ENCODE data around the gene TUBB2B.

The TUBB2B gene

GRCh38 chr6:3227363-3228045 is at the start of gene TUBB2B:
Gene TUBB2B, minus strand, starts transcription at chr6:3227653. Its CDS starts 110 bp downstream, at chr6:3227543.
- DNase-seq = peak; percentile 97

DNA sequence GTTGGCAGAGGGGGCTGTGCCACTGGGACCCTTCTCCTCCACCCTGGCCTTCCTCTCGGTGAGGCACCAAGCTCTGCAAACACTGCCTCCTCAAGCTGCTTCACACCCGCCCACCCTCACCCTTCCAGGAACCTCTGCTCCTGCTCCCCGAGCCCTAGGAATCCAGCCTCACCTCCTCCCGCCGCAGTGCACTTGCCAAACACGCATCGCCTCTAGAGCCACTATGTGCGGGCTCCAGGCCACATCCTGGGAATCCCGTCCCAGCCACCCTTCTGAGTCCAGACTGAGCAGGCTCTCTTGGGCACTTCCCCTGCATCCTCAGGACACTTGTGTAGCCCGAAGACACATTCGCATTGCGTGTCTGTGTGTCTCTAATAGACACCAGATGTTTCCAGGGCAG is 49.8 kb upstream of the TUBB2B start:
- no peak for DNase-seq

DNA sequence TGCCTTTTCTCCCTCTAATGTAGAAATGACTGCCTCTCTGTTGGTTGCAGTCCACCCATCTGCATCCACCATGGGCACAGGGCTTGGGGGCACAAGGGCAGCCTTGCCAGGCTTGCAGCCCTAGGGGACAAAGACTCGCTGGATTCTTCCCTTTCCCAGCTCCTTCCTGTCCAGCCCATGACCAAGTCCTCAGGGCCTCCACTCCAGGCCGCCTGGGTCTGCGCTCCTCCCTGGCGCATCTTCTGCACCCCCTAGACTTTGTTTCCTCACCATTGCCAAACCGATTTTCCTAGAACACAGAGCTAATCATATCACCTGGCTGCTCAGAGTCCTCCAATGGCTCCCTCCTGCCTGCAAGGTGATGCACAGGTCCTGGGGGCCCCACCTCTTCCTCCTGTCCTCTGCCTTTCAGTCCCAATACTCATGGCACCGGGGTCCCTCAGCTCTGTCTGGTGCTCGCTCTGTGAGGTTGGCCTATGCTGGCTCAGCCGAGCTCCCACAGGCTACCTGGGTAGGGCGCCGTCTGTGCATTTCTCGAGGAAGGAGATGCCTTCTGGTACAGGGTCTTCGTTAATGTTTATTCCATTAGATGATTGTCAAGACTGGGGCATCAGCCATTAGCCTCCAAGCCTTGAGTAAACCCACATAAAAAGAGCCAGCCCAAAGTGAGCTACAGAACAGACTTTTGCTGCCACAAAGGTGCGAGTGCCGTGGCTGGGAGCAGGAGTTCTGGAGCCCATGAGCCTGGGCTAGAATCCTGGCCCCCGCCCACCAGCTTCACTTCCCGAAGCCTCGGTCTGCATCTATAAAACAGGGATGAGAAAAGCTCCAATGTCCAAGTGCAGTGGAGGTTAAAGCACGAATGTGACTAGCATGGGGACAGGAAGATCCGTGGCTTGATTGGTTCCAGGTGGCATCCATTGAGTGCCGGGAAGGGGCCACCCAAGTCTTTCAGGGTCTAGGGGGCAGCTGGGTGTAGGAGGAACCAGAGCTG is 49.0 kb upstream of the TUBB2B start:
- no peak for DNase-seq

DNA sequence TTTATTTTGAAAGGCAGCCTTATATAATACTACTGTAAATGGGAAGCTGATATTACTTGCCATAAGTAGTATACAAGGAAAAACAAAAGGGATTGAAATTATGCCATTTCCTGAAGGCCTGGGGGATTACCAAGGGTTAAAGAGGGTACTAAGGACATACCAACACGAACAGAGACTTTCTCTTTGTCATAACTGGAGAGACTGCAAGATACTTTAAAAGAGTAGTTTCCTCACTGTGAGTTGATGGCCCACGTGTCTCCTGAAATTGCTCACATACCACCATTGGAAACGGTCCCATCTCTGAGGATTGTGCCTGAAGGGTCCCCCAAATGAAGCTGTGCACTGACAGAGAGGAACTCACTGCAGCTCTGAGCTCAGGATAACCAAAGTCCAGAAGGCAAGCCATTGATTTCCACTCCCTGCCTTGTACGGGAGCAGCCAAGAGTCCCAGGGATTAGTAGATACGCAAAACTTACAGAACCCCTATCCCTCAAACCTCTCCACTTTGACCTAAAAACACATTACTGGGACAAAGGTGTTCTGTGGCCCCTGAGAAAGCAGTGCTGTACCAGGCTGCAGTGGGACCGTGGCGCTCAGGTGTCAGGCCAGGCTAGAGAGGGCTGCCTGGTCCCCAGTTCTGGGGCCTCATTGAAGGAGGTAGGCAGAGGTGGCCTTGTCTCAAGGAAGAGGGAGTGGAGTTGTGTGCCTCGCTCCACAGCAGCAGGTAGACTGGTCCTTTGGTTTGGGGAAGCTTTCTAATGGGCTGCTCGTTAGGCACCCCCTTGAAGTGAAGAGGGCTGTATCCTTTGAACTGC is 46.5 kb upstream of the TUBB2B start:
- no peak for DNase-seq

DNA sequence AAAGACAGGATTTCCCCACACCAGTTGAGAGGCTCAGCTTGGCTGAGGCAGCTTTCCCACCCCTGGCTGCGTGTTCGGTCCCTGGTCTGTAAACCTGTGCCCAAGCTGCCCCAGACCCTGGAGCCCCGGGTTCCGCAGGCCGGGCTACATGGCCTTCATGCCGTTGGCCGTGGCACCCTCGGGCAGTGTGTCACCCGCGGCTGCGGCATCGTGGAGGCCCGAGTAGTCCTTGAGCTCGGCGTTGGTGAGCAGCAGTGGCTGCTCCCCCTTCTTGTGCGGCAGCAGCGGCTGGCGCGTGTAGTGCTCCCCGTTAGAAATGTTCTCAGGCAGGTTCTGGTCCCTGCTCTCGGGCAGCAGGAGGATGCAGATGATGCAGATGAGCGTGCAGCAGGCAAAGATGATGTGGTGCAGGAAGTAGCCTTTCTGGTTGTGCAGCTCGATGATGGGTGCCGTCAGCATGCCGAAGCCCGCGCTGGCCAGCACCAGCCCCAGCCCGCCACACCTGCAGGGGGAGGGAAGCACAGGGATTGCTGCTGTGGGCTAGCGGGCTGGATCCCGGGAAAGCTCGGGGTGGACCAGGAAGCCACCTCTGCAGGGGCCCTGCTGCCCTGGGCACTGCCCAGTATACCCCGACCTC is 45.6 kb upstream of the TUBB2B start:
- DNase-seq = no peak

DNA sequence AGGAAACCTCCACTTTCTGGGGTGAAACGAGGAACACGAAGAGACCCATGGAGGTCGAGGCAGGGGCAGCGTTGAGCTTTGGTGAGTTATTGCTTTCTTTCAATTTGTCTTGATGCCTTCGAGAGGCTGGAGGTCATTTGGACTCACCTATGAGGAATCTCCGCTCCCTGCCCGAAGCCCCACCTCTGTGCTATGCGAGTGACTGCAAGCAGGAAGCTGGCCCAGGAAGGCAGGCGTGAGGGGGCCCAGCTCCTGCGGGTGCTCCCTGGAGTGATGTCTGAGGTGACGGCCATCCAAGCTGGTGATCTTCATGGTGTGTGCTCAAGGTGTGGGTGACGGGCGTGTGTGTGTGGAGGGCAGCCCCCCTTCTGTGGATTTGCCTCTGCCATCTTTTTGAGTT is 44.3 kb upstream of the TUBB2B start:
- DNase-seq = no peak

DNA sequence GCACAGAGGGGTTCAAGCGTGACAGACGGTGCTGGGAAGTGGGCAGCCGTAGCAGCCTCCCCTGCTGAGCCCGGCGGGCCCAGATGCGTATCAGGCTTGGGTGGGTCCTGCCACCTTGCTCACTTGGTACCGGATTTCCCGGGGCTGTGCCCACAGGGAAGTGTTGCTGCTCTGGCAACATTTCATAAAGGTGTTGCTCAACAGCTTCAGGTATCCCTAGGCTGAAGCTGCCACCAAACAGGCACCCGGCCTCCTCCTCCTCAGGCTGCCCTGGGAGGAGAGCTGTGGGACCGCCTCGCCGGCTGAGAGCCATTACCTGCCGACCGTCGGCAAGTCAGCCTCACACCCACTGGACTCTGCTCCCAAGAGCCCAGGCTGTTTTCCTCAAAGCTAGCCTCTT is 42.8 kb upstream of the TUBB2B start:
- DNase-seq = no peak

DNA sequence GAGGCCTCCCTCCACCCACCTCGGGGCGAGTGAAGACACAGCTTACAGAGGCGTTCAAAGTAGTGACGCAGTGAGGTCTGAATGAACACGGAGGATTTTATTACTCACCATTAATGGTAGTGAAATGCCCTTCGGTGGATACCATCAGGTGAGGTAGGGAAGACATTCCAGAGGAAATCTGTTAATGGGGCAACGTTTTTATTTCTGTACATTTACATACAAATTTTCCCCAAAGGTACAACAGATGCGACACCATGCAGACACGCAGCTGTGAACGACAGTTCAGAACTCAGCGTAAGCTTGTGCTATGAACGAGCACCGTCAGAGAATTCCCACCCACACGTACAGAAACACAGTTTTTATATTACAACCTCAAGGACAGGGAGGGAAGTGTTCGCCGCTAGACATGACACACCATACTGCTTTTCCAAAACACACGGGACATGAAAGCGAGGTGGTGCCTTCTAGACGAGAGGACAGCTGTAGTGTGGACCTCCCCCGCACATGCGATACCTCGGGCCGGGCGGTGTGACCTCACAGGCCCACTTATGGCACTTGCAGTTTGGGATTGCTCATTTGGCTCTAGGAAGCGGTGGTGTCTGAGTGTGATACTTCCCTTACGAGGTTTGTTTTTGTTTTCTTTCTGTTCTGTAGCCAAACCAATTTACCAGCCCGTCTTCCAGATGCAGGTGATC is 42.0 kb upstream of the TUBB2B start:
- DNase-seq = no peak

DNA sequence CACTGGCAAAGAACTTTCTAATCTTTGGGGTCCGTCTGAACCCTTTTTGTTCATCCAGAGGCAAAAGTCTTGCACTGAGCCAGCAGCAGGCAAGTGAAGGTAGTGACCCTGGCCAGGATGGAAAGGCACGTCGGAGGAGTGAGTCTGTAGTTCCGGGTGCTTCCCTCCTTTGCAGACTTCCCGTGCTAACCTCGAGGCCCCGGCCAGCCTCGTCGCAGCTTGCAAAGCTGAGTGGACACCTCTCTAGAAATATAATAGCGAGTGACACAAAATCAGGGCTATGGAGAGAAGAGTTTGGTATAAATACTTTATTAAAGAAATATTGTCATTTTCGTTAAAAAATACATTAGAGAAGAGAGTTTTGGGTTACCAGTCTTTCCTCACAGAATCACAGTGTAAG is 41.2 kb upstream of the TUBB2B start:
- no peak for DNase-seq

DNA sequence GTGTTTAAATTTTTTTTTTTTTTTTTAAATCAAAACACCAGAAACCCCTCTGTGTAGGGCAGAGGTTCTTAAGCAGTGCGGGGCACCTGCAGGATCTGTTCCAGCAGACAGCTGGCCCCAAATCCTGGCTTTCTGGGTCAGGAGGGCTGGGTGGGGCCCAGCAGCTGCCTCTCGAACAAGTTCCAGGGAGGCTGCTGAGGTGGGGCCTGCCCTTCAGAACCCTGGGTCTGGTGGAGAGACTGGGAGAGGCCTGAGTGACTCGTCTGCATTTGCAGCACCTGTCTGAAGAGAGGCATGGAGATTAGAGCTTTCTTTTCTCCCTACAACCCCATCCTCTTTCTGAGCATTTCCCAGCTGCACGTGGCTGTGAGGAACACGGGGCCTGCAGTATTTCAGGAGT is 39.7 kb upstream of the TUBB2B start:
- DNase-seq = no peak

DNA sequence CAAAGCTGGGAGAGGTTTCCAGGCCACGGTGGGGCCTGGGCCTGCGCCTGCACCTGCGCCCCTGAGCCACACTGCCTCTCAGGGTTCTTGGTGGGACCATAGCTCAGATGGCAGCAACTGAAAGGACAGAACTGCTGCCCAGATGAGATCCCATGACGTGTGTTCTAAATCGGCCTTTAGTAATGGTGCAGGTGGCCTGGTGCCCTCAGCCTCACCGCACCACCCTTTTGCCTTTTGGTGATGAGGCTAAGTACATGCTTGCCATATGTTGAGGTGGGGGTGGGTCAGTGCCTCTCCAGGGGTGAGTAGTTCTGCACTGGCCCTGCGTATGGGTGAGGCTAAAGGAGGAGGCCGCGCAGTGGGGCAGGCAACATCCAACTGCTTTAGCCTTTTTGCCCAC is 38.7 kb upstream of the TUBB2B start:
- no peak for DNase-seq

DNA sequence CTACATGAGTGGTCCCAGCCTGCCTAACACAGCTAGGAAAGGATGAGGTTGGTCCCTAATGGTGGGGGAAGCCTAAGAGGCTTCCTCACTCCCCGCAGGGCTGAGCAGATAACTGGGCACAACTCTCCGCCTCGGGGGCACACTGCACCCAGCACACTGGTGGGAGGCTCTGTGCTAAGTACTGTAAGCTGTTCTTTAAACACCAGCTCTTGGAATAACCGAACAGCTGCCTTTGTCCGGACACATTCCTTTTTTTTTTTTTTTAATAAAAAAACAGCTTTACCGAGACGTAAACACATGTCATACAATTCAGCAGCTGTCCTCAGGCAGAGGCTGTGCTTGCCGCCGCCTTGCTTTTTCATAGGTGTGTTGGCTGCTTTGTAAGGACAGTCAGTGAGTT is 38.2 kb upstream of the TUBB2B start:
- no peak for DNase-seq

DNA sequence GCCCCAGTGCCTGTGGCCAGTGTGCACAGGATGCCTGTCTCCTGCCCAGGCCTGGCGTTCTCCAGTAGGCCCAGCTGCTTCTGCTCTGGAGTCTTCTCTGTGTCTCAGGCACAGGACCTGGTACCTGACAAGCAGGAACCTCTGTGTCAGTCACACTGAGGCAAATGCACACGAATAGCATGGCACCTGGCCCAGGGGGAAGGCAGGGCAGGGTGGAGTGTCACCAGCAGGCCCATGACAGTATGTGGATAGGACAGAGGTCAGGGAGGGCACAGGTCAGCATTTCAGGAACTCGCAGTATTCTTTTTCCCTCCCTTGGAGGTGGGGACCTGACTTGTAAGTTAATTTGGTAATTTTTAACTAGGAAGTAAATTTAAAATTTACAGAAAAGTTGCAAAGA is 36.9 kb upstream of the TUBB2B start:
- DNase-seq = no peak

DNA sequence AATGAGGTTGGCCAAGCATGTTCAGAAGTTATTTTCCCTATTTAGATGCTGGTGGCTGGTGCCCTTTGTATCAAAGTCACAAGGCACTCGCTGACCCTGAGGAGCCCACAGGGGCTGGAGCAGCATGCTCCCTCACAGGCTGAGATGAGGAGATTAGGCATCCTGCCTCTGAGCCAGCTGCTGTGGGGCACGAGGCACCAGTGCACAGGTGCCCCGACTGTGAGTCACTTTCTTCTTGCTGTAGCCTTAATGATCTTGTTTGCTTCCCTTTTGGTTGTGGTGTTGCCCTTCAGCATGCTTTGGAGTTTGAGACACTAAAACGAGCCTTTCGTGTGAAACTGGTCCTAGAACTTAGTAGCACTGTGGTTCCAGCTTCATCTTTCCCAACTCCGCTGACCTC is 35.6 kb upstream of the TUBB2B start:
- no peak for DNase-seq

GRCh38 chr6:3261921-3262320 is 34.5 kb upstream of the TUBB2B start:
- DNase-seq = no peak

- DNase-seq = no peak
Observed at GRCh38 chr6:3261518-3261820, 34.0 kb upstream of the TUBB2B start.

DNA sequence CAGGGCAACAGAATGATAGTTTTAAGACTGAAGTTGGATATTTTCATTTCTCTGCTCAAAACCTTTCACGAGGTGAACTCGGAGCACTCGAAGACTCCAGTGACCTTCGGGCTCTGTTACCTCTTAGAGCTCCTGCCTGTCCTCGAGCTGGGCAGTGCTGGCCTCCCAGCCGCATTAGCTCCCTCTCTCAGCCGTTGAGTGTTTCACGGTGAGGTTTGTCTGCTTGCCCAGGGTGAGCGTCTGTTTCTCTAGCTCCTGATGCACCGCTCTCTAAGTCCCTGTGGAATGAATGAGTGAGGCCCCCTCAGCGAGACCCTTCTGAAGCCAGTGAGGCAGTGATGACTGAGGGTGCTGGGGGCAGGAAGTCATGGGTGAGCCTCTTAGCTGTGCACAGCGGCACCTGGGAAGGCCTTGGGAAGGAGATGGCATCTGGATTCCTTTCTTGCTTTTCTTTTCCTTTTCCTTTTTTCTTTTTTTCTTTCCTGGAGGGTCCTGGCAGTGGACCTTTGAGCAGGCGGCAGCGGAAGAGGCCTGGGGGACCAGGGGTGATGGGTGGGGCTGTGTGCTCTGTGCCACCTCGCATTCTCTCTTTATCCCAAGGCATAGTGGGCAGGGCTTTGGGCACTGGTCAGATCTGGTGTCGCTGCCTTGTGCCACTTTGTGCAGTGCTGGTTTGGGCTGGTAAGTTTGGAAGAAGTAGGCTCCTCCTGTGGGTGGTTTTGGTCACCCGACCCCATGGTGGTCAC is 33.5 kb upstream of the TUBB2B start:
- no peak for DNase-seq

- no peak for DNase-seq
Observed at GRCh38 chr6:3260296-3260695, 32.8 kb upstream of the TUBB2B start.

DNA sequence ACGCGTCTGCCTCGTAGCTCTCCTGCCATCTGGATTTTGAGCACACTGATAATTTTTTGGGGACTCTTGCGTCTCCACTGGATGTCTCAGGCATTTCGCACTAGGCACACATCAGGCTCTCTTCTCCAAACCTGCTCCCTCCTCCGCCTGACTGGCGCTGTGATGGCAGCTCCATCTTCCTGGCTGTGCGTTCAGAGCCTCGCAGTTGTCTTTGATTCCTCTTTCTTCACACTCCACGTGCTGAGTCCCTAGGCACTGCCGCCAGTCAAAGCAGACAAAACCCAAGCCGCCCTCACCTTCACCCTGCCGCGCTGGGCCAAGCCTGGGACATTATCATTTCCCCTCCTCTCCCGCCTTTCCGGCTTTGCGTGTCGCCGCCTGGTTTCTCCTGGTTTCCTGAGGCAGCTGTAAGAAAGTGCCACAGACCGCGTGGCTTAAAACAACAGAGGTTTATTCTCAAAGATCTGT is 32.1 kb upstream of the TUBB2B start:
- peak; percentile 68 for DNase-seq

DNA sequence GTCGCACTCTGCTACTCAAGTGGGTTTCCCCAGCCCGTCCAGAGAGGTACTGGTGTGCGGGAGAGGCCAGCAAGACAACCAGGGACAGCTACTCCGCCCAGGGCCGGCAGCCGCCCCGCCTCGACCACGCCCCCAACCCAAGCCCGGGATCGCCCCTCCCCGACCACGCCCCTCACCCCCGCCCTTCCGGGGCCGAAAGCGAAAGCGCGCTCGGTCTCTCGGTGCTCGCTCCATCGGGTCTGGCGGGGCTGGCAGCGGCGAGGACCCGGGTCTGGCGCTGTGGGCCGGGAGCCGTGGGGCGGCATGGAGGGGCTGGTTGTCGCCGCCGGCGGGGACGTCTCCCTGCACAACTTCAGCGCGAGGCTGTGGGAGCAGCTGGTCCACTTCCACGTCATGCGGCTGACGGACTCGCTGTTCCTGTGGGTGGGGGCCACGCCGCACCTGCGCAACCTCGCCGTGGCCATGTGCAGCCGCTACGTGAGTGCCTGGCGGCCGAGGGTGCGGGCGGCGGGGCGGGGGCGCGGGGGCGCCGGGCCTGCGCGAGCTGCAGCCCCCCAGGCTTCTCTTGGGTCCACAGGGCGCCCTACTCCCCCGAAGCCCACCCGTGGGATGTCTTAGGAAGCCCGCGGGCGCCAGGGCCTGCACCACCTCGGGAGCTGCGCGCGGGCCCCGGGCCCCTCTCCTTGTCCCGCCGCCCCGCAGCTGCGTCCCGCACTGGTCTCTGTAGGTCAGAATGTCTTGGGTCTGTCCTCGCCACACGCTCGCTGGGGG is 31.5 kb upstream of the TUBB2B start, which contains the start of gene PSMG4:
Gene PSMG4, plus strand, starts transcription at position 228 of the 771 bp plus-strand sequence. Its CDS starts 76 bp downstream, at position 304.
- peak; percentile 95 for DNase-seq

DNA sequence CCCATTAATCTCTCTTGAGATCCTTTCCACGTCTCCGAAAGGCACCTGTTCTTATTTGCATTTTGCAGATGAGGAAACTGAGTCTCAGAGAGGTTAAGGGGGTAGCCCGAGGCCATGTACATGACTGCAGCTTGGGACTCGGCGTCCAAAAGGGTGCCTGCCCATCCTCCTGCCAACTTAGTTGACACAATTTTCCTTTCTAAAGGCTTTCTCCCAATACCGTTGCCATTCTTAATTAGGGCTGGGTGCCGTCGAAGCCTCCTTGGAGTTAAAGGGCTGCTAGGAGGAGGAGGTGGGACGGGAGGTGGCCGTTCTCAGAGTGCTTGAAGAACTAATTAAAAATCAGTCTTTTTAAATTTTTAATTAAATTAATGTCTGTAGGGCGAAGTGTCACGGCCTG is 30.7 kb upstream of the TUBB2B start:
- DNase-seq = peak; percentile 42
